ENCODE results near the gene LENG8. TPM values are rescaled to one million over a fixed set of nuclear protein-coding genes. Genes with fewer than 3 reads are reported as not detected.

LENG8 gene
- 16.1 and 25.2 TPM in 2 replicates for polyA plus RNA-seq (2011; rRNA removed)
- 29.0 and 38.6 TPM in 2 replicates for polyA minus RNA-seq (2011; rRNA and poly(A)+ RNA removed)

DNA sequence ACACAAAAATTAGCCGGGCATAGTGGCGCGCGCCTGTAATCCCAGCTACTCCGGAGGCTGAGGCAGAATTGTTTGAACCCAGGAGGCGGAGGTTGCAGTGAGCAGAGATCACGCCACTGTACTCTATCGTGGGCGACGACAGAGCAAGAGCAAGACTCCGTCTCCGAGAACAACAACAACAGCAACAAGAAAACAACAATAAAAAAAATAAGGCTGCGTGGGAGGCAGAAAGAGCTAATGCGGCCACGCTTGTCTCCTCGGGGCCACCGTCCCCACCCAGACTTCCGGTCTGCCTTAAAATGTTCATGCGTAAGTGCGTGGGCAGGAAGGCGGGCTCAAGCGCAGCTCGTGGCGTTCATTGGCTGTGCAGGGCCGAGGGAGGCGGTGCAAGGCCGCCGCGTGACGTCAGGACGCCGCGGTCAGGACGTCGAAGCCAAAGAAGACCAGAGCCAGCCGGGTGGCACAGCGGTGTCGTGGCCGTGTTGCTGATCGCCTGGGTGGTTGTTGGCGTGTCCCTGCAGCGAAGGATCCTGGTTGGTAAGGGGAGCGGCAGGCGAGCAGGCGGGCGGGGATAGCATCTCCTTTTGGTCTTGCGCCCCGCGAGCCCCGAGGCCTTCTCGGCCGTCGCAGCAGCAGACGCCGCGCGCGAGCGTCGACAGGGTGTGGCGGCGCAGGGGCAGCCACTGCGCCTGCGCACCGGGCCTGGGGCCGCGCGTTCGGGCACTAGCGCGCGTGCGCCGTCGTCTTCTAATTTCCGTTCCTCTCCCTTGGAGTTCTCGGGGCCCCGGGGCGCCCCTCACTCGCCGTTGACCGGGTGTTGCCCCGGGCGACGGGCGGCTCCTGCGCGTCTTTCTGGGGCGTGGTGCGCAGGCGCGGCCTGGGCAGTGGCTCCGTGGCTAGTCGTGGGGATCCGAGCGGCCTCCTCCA, at the start of gene LENG8:
Gene LENG8, plus strand, starts transcription at position 426 of the 927 bp plus-strand sequence. CDS start 2,146 bp downstream, outside the sequence.
- POLR2A ChIA-PET: interaction anchor here (0.8 to 4.6 kb wide), 12 partner anchors 10 to 1054 kb away, joined by 3 to 87 read pairs (median 5); partner anchors contain the start of genes CDC42EP5, CNOT3, LENG1 and LENG9
- Histone ChIP-seq H3K27me3 (ENCODE audit: control insufficient read depth, insufficient read depth, low read length) (no peaks in the 10 kb centered on the region), H3K9me3 (ENCODE audit: control insufficient read depth, insufficient read depth, low read length) (no peaks in the 10 kb centered on the region), H3K4me3 (ENCODE audit: low read depth, low read length) (peak within 1 kb of the TSS; percentile 97), H3K27ac (ENCODE audit: low read depth, low read length) (peak within 1 kb of the TSS; percentile 97)
- CTCF ChIA-PET: interaction anchor here (0.6 to 2.3 kb wide), 4 partner anchors 11 to 580 kb away, joined by 3 to 17 read pairs (median 3); no protein-coding TSS in a partner anchor
- TF ChIP-seq CTCF (IDR thresholded peaks at IDR 0.05; ENCODE audit: low read depth, low read length): no peak
- DNase-seq (ENCODE audit: low read depth, low spot score): peak; percentile 95

DNA sequence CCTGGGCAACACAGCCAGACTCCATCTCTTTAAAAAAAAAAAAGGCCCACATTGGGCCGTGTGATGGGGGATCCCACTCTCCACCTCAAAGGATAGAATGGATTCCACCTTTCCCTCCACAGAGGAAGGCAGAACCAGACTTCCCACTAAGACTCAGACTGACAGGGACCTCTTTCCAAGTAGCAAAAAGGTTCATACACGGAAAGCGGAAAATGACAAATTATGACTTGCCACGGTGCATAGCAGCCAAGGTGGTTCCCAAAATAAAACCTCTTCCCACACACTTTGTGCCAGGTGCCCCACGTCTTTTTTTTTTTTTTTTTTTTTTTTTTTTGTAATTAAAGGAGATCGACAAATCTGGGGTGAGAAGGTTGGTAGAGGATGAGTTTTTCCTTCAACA, 48.1 kb upstream of the LENG8 start:
- TF ChIP-seq CTCF (IDR thresholded peaks at IDR 0.05; ENCODE audit: low read depth, low read length): no peak
- POLR2A ChIA-PET: no interaction called here
- Histone ChIP-seq H3K27me3 (ENCODE audit: control insufficient read depth, insufficient read depth, low read length) (no peaks in the 10 kb centered on the region), H3K9me3 (ENCODE audit: control insufficient read depth, insufficient read depth, low read length) (peaks cover 11% of the 10 kb centered on the region), H3K4me3 (ENCODE audit: low read depth, low read length) (no peak overlapping the region), H3K27ac (ENCODE audit: low read depth, low read length) (no peak overlapping the region)
- no peak for DNase-seq (ENCODE audit: low read depth, low spot score)
- CTCF ChIA-PET: interaction anchor here (0.7 kb wide), 1 partner anchor 77 kb away, joined by 3 read pairs; no protein-coding TSS in a partner anchor

DNA sequence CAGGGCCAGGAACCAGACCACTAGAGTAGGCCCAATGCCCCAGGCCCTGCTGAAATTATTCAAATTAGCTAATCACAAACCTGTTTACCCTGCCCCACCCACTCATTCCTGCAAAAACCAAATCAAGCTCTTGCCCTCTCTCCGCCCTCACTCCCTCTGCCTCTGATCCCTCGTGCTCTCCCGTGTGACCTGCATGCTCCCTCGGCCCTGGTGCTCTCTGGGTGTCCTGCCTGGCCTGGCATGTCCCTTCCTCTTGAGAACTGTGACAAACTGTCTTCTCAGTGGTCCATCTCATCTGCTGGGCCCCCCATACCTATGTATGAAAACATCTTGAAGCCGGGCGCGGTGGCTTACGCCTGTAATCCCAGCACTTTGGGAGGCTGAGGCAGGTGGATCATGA, 45.9 kb upstream of the LENG8 start:
- no peak for DNase-seq (ENCODE audit: low read depth, low spot score)
- ChIA-PET POLR2A (no interaction called here), CTCF (interaction anchor here (1.5 kb wide), 1 partner anchor 12 kb away, joined by 6 read pairs; no protein-coding TSS in a partner anchor)
- no peak for TF ChIP-seq CTCF (IDR thresholded peaks at IDR 0.05; ENCODE audit: low read depth, low read length)
- peaks cover 26% of the 10 kb centered on the region for H3K9me3 ChIP-seq (ENCODE audit: control insufficient read depth, insufficient read depth, low read length)
- no peaks in the 10 kb centered on the region for H3K27me3 ChIP-seq (ENCODE audit: control insufficient read depth, insufficient read depth, low read length)
- no peak overlapping the region for H3K27ac ChIP-seq (ENCODE audit: low read depth, low read length)
- no peak overlapping the region for H3K4me3 ChIP-seq (ENCODE audit: low read depth, low read length)

DNA sequence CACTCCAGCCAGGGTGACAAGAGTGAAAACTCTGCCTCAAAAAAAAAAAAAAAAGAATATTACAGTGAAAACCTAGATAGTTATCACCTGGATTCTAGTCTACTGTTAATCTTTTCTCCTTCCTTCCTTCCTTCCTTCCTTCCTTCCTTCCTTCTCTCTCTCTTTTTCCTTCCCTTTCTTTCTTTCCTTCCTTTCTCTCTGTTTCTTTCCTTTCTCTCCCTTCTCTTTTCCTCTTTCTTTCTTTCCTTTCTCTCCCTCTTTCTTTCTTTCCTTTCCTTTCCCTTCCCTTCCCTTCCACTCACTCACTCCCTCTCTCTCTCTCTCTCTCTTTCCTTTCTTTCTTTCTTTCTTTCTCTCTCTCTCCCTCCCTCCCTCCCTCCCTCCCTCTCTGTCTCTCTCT, 43.4 kb upstream of the LENG8 start:
- no peak overlapping the region for H3K27ac ChIP-seq (ENCODE audit: low read depth, low read length)
- DNase-seq (ENCODE audit: low read depth, low spot score): no peak
- CTCF ChIA-PET: no interaction called here
- H3K9me3 ChIP-seq (ENCODE audit: control insufficient read depth, insufficient read depth, low read length): peaks cover 33% of the 10 kb centered on the region
- no peaks in the 10 kb centered on the region for H3K27me3 ChIP-seq (ENCODE audit: control insufficient read depth, insufficient read depth, low read length)
- TF ChIP-seq CTCF (IDR thresholded peaks at IDR 0.05; ENCODE audit: low read depth, low read length): no peak
- POLR2A ChIA-PET: no interaction called here
- no peak overlapping the region for H3K4me3 ChIP-seq (ENCODE audit: low read depth, low read length)

DNA sequence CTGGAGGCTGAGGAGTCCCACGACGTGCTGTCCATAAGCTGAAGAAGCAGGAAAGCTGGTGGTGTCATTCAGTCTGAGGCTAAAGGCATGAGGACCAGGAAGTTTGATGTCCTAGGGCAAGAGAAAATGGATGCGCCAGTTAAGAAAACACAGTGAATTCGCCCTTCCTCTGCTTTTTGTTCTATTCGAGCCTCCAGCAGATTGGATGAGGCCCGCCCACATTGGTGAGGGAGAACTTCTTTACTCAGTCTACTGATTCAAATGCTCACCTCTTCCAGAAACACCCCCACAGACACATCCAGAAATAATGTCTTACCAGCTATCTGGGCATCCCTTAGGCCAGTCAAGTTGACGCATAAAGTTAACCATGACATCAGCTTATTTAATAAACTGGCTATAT, 41.2 kb upstream of the LENG8 start:
- no peak overlapping the region for H3K4me3 ChIP-seq (ENCODE audit: low read depth, low read length)
- H3K27me3 ChIP-seq (ENCODE audit: control insufficient read depth, insufficient read depth, low read length): no peaks in the 10 kb centered on the region
- no peak for TF ChIP-seq CTCF (IDR thresholded peaks at IDR 0.05; ENCODE audit: low read depth, low read length)
- ChIA-PET CTCF (interaction anchor here (0.6 to 1.2 kb wide), 2 partner anchors 16 to 141 kb away, joined by 3 to 4 read pairs; no protein-coding TSS in a partner anchor), POLR2A (no interaction called here)
- H3K27ac ChIP-seq (ENCODE audit: low read depth, low read length): no peak overlapping the region
- DNase-seq (ENCODE audit: low read depth, low spot score): no peak
- H3K9me3 ChIP-seq (ENCODE audit: control insufficient read depth, insufficient read depth, low read length): peaks cover 26% of the 10 kb centered on the region
